ENCODE results near the gene RUNX2. TPM values are rescaled to one million over a fixed set of nuclear protein-coding genes. Genes with fewer than 3 reads are reported as not detected.

Gene RUNX2
- total and polyA plus RNA-seq, 2 of the 8 experiments (the other 6 are each of a cell fraction or from before 2014, with no cell fraction given), result 0.26 to 1.2 TPM

DNA sequence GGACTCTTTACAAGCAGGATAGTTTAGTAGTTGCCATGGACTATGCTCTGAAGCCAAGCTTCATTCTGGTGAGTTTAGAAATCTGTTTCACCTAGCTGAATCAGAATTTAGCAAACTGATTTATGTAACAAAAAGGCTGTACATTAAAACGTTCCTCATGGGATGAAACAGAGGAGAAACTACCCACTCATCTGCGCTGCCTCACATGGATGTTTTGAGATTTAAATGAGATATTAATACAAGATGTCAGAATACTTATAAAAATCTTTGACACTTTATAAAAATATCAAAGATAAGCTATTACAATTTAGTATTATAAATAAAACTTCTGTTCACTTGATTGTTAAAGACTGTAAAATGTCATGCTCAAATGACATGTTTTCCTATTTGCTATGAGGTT lies 16.8 kb downstream of the RUNX2 start (continued):
- TF ChIP-seq, protein P1, sequence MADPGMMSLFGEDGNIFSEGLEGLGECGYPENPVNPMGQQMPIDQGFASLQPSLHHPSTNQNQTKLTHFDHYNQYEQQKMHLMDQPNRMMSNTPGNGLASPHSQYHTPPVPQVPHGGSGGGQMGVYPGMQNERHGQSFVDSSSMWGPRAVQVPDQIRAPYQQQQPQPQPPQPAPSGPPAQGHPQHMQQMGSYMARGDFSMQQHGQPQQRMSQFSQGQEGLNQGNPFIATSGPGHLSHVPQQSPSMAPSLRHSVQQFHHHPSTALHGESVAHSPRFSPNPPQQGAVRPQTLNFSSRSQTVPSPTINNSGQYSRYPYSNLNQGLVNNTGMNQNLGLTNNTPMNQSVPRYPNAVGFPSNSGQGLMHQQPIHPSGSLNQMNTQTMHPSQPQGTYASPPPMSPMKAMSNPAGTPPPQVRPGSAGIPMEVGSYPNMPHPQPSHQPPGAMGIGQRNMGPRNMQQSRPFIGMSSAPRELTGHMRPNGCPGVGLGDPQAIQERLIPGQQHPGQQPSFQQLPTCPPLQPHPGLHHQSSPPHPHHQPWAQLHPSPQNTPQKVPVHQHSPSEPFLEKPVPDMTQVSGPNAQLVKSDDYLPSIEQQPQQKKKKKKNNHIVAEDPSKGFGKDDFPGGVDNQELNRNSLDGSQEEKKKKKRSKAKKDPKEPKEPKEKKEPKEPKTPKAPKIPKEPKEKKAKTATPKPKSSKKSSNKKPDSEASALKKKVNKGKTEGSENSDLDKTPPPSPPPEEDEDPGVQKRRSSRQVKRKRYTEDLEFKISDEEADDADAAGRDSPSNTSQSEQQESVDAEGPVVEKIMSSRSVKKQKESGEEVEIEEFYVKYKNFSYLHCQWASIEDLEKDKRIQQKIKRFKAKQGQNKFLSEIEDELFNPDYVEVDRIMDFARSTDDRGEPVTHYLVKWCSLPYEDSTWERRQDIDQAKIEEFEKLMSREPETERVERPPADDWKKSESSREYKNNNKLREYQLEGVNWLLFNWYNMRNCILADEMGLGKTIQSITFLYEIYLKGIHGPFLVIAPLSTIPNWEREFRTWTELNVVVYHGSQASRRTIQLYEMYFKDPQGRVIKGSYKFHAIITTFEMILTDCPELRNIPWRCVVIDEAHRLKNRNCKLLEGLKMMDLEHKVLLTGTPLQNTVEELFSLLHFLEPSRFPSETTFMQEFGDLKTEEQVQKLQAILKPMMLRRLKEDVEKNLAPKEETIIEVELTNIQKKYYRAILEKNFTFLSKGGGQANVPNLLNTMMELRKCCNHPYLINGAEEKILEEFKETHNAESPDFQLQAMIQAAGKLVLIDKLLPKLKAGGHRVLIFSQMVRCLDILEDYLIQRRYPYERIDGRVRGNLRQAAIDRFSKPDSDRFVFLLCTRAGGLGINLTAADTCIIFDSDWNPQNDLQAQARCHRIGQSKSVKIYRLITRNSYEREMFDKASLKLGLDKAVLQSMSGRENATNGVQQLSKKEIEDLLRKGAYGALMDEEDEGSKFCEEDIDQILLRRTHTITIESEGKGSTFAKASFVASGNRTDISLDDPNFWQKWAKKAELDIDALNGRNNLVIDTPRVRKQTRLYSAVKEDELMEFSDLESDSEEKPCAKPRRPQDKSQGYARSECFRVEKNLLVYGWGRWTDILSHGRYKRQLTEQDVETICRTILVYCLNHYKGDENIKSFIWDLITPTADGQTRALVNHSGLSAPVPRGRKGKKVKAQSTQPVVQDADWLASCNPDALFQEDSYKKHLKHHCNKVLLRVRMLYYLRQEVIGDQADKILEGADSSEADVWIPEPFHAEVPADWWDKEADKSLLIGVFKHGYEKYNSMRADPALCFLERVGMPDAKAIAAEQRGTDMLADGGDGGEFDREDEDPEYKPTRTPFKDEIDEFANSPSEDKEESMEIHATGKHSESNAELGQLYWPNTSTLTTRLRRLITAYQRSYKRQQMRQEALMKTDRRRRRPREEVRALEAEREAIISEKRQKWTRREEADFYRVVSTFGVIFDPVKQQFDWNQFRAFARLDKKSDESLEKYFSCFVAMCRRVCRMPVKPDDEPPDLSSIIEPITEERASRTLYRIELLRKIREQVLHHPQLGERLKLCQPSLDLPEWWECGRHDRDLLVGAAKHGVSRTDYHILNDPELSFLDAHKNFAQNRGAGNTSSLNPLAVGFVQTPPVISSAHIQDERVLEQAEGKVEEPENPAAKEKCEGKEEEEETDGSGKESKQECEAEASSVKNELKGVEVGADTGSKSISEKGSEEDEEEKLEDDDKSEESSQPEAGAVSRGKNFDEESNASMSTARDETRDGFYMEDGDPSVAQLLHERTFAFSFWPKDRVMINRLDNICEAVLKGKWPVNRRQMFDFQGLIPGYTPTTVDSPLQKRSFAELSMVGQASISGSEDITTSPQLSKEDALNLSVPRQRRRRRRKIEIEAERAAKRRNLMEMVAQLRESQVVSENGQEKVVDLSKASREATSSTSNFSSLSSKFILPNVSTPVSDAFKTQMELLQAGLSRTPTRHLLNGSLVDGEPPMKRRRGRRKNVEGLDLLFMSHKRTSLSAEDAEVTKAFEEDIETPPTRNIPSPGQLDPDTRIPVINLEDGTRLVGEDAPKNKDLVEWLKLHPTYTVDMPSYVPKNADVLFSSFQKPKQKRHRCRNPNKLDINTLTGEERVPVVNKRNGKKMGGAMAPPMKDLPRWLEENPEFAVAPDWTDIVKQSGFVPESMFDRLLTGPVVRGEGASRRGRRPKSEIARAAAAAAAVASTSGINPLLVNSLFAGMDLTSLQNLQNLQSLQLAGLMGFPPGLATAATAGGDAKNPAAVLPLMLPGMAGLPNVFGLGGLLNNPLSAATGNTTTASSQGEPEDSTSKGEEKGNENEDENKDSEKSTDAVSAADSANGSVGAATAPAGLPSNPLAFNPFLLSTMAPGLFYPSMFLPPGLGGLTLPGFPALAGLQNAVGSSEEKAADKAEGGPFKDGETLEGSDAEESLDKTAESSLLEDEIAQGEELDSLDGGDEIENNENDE (IDR thresholded peaks at IDR 0.05; ENCODE audit: insufficient replicate concordance, low read length), result no peak
- TF ChIP-seq SAP30 (IDR thresholded peaks at IDR 0.05; ENCODE audit: insufficient read depth, insufficient replicate concordance, low read length) (no peak), RNF2 (IDR thresholded peaks at IDR 0.05; ENCODE audit: borderline replicate concordance, low read depth, low read length, missing control alignments, poor library complexity, severe bottlenecking) (no peak), PHF8 (conservative IDR thresholded peaks at IDR 0.05; ENCODE audit: low read depth, low read length) (no peak), BRCA1 (IDR thresholded peaks at IDR 0.05; ENCODE audit: low read depth, low read length) (no peak), TAF7 (optimal IDR thresholded peaks at IDR 0.05; ENCODE audit: borderline replicate concordance, low read depth, low read length) (no peak), POU5F1 (IDR thresholded peaks at IDR 0.05; ENCODE audit: low read depth, low read length) (no peak)
- TF ChIP-seq, protein P2, sequence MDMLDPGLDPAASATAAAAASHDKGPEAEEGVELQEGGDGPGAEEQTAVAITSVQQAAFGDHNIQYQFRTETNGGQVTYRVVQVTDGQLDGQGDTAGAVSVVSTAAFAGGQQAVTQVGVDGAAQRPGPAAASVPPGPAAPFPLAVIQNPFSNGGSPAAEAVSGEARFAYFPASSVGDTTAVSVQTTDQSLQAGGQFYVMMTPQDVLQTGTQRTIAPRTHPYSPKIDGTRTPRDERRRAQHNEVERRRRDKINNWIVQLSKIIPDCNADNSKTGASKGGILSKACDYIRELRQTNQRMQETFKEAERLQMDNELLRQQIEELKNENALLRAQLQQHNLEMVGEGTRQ (IDR thresholded peaks at IDR 0.05; ENCODE audit: low read length), result no peak

Measured in H1 (cell line).